Cerebellar nuclear complex (tissue), 1 donor: Measurements from ENCODE around the gene PDLIM5.

ENCODE experiments used
- DNase-seq, 2 experiments: peaks; one replicate each; lab custom pipeline; 2025; lab: John Stamatoyannopoulos, UW

Gene PDLIM5

GRCh38 chr4:94700298-94700697, 248.6 kb downstream of the PDLIM5 start:
- DNase-seq: no peak

DNA sequence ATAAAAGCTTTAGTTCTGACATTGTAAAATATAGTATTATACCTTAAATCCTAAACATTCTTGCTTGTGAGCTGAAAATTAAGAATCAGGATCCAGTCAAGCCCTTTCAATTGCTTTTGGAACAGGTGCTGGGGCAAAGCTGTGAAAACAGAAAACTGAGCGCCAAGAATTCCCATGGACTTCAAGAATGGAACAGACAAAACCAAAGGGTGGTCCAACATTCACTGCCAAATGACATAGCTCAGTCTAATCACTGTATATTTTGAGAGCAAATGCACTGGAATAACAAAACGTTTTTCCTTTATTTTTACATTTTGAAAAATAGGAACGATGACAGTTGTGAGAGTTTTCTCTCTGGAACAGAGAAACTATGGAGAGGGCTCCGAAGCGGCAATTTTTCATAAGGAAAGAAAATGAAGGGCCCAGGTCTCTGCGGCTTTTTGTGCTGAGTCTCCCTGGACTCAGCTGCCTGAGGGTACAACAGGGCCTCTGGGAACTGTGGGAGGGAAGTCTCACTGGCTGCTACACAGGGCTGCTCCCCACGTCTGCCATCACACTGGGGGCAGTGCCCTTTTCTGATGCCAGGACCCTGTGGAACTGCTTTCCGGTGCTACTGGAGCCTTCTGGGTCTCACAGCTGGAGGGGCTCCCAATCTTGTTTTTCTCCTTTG, 250.0 kb downstream of the PDLIM5 start:
- DNase-seq: no peak

- DNase-seq: no peak
These were observed 259.9 kb downstream of the PDLIM5 start for GRCh38 chr4:94711635-94712034.

GRCh38 chr4:94714365-94715160, 262.8 kb downstream of the PDLIM5 start:
- DNase-seq: no peak

DNA sequence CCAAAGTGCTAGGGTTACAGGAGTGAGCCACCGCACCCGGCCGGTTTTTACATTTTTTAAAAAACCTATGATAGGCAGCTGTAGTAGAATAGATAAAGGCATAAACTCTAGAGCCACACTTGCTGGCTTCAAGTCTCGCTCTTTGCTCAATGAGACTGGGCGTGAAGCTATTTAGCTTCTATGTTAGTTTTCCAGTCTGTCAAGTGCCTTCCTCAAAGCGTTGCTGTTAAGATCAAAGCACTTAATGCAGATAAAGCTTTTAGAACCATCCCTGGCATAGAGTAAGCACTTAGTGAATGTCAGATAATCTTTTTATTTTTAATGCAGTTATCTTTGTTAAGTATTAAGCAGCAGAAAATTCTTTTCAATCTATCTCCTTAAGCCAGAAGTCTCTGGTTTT, 264.0 kb downstream of the PDLIM5 start:
- DNase-seq: no peak
